ENCODE measurements around the gene CA5B.
"Not testable (repeated sequence)": the region's sequence is repeated elsewhere in the genome, so short reads cannot be mapped to it uniquely, and the experiment has no call there.

Gene CA5B
- long read RNA-seq, donor 1 = 0 reads
- long read RNA-seq, donor 2 = 0 reads
- long read RNA-seq, donor 3 = 0 reads
- long read RNA-seq, donor 4 = 0 reads
- long read RNA-seq, donor 5, full-length matches to known transcripts = 1 of 1 reads
- long read RNA-seq, donor 5, partial matches to known transcripts = 0 of 1 reads
- long read RNA-seq, donor 5, other reads (novel, unspliced or antisense) = 0 of 1 reads
- long read RNA-seq, donor 6 = 0 reads
- long read RNA-seq, donor 7 = 0 reads
- long read RNA-seq, donor 8, full-length matches to known transcripts = 2 of 2 reads
- long read RNA-seq, donor 8, partial matches to known transcripts = 0 of 2 reads
- long read RNA-seq, donor 8, other reads (novel, unspliced or antisense) = 0 of 2 reads

DNA sequence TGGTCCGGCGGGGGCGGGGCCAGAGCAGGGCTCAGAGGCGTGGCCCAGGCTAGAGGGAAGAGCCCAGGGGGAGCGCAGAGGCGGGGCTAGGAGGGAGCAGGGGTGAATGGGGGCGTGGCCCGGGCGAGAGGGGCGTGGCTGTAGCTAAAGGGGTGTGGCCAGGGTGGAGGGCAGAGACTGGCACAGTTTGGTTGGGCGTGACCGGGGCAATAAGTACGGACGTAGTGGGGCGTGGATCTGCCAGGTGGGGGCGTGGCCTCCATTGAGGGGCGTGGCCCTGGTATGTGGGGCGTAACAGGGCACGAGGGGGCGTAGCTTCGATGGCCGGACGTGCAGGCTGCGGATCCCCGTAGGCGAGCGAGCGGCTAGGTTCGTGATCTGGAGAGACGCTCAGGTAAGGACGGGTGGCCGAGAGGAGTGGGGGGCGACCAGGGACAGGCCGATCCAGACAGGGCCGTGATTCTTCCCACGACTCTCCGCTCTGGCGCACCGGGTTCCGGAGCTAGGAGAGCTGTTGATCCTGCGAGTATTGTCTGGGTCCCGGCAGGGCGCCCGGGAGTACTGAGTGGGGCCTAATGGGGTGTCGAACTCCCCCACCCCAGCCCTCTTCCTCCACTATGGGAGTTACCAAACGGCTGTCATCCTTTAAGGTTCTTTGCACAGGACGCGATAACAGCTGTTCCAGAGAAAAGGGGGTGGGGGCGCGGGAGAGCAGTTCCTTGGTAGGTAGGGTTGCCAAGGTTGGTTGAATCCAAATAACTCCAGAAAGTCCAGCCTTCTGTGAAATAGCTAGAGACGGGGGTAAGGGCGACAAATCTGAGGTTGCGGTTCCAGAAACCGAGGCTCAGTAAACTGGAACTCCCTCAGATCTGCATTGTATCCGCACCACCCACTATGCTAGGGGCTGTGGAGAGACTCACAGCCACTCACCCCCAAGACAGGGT is at the start of gene CA5B:
TSS of gene CA5B (plus strand) at position 312 of the 944 bp plus-strand sequence. CDS start 11,754 bp downstream, outside the sequence.
- DNase-seq = peak; percentile 71

DNA sequence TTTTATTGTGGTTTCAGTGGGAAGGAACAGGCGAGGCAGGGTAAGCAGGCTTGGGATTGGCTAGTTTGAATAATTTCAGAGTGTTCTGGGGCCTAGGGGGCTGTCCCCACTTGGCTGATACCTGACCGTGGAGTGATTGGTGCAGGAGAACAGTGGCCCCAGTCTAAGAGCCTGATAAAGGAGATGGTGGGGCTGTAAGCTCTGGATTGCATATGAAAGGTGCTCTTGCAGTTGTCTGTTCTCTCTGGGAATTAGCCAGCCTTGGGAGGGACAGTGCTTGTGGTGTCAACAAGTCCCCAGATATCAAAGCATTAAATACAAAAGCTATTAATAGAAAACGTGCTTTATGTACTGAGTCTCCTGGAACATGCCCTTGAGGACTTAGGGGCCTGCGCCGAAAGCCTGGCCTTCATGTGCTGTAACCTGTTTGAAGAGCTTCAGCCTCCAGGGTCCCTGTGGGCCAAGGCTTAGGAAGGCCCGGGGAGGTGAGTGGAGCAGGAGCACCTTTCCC is 43.1 kb upstream of the CA5B start:
- DNase-seq = no peak

- no peak for DNase-seq
Observed at GRCh38 chrX:15696516-15696915, 41.6 kb upstream of the CA5B start.

DNA sequence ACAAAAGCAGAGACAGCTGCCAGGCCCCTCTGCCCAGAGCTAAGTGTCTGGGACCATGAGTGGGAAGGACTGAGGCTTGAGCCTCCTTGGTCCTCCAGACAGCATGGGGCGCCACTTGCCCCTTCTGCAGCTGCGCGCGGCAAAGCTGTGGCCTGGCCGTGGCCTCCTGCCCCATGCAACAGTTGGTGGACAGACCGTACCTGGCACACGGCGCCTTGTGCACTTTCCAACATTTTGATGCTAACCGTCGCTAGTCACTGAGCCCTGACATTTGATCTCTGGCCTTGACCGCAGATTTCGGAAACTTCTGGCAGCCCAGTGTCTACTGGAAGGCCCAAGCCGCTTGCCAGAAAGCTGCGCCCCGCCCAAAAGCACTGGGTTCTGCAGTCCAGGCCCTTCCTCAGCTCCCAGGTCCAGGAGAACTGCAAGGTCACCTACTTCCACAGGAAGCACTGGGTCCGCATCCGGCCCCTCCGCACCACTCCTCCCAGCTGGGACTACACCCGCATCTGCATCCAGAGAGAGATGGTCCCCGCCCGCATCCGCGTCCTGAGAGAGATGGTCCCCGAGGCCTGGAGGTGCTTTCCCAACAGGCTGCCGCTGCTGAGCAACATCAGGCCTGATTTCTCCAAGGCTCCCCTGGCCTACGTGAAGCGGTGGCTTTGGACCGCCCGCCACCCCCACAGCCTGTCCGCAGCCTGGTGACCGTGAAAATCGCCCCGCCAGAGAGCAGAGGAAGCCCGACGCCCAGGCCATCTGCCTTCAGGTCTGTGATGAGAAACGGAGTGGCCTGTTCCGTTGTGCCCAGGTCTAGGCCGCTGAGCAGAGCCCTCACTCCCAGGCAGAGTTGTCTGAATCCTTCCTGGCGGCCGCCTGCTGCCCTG is 35.3 kb upstream of the CA5B start:
- DNase-seq = no peak

GRCh38 chrX:15703809-15704208 is 34.3 kb upstream of the CA5B start:
- not testable (repeated sequence) for DNase-seq

DNA sequence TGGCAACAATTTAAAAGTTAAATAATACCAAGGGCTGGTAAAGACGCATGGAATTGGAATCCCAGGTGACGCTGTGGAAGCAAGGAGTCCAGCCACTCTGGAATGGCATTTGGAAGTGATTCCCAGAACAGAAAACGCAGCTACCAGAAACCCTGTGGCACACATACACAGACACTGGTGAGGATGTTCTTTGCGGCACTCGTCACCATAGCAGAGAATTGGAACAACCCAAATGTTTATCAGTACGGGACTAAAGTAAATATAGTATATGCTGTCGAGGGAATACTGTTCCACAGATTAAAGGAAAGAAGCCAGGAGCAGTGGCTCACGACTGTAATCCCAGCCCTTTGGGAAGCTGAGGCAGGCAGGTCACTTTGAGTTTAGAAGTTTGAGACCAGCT is 33.8 kb upstream of the CA5B start:
- DNase-seq = not testable (repeated sequence)

DNA sequence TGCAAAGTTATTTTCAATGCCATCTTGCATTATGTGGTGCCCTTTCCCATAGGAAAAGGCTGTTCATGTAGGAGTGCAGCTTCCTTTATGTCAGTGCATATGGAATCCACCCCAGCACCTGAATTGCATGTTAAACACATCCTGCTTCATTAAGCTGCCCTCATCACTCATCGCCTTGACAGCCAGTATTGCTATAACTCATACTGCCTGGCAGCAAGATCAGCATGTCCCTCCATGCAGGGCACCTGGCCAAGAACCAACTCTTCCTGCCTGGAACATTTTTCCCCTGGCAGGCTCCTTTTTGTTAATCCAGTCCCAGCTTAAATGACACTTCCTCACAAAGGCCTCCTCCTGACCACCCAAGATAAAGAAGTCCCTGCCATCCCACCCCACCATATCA is 23.5 kb upstream of the CA5B start:
- no peak for DNase-seq

GRCh38 chrX:15718283-15718970 is 19.6 kb upstream of the CA5B start:
- no peak for DNase-seq

DNA sequence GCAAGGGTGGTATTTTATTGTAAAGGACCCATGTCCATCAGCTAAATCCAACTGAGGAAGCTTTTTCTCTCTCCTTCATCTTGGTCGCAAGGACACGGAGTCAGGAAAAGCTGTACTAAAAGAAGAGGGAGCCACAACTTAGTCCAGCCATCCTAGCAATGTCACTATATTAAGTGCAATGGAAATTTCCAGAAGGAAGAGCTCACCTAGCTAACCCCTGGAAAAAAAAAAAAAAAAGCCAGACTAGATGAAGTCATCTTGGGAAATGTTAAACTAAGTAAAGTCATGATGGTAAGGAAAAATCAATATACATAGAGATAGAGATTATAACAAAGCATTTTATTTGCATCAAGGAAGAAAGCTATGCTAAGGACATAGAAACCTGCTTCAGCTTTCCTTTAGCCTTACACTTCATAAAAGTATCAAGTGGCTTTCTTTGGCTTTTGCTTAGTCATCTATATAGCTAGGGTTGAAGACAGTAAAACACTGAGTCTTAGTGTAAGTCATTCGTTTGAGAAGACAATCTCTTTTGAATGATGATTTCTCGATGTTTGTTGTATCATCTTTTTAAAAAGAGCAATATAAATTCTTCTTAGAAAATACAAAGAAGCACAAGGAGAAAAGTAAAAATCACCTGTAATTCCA is 18.6 kb upstream of the CA5B start:
- DNase-seq = no peak

- no peak for DNase-seq
Observed at GRCh38 chrX:15721911-15722310, 16.2 kb upstream of the CA5B start.

GRCh38 chrX:15723887-15724517 is 14.1 kb upstream of the CA5B start:
- no peak for DNase-seq

- no peak for DNase-seq
Observed at GRCh38 chrX:15724911-15725310, 13.2 kb upstream of the CA5B start.

- DNase-seq = not testable (repeated sequence)
Observed at GRCh38 chrX:15731368-15731767, 6.7 kb upstream of the CA5B start.

GRCh38 chrX:15737190-15737958 is 696 bp upstream of the CA5B start:
- DNase-seq = no peak

DNA sequence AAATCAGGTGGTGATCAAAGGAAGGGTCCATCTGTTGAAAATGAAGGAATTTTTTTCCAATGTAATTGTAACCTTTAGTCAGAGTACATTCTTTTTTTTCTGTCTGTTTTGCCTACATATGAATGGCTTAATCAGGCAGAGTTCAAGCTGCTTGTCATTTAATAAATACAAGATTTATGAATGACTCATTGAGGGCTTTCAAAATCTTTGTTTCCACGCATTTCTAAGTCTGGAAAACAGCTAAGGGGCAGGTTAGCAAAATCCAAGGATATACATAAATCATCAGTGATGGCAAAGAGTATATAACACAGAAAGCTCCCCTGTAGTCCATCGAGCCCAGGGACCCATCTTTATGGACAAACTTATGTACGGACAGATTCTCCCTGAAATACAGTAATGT is 1.8 kb downstream of the CA5B start:
- DNase-seq = no peak

- DNase-seq = no peak
Observed at GRCh38 chrX:15744181-15744867, 6.3 kb downstream of the CA5B start.

DNA sequence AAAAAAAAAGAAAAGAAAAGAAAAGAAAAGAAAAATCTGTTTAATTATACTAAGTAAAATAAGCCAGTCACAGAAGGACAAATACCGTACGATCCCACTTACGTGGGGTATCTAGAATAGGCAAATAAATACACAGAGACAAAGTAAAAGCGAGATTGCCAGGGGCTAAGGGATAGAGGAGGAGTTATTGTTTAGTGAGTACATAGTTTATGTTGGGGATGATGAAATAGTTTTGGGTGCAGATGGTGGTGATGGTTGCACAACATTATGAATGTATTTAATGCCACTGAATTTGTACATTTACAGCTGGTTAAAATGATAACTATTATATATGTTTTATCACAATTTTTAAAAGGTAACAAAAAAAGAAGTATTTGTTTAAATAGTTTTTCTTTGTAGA is 7.1 kb downstream of the CA5B start:
- DNase-seq = no peak

DNA sequence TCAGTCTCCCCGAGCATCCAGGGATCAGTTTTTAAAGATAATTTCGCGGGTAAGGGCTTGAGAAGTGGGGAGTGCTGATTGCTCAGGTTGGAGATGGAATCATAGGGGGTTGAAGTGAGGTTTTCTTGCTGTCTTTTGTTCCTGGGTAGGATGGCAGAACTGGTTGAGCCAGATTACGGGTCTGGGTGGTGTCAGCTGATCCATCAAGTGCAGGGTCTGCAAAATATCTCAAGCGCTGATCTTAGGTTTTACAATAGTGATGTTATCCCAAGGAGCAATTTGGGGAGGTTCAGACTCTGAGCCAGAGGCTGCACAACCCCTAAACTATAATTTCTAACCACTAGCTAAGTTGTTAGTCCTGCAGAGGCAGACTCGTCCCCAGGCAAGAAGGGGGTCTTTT is 8.6 kb downstream of the CA5B start:
- not testable (repeated sequence) for DNase-seq

- DNase-seq = no peak
Observed at GRCh38 chrX:15747626-15748173, 9.6 kb downstream of the CA5B start.

Data from right kidney (tissue), 9 donors.